Mucosa of descending colon (tissue), 3 donors: Measurements from ENCODE around the gene LRIG3. TPM values are rescaled to one million over a fixed set of nuclear protein-coding genes. Genes with fewer than 3 reads are reported as not detected.
A peak's percentile ranks its signal among the peaks of the same experiment; 100 is the strongest.

Source experiments
- ATAC-seq: fragments of 200-7000 bp; cut with Tn5 transposase; one replicate; pipeline ENCODE4 v1.9.1; 2020; ENCODE audit warnings: mild to moderate bottlenecking, moderate library complexity
- DNase-seq, 3 donors: peaks; one replicate each; pipeline ENCODE4 v3.0.0-alpha.2; 2020
- H3K36me3 ChIP-seq: fragments of 200-600 bp; one replicate; pipeline ENCODE4 v1.8.0; 2021; ENCODE audit warnings: low read depth, mild to moderate bottlenecking
- H3K4me1 ChIP-seq: fragments of 200-600 bp; one replicate; pipeline ENCODE4 v1.8.0; 2021; ENCODE audit warnings: low read depth, mild to moderate bottlenecking
- H3K4me3 ChIP-seq: fragments of 200-600 bp; one replicate; pipeline ENCODE4 v1.8.0; 2021; ENCODE audit warnings: mild to moderate bottlenecking
- H3K9me3 ChIP-seq: fragments of 200-600 bp; one replicate; pipeline ENCODE4 v1.8.0; 2021; ENCODE audit warnings: mild to moderate bottlenecking
- intact Hi-C, 2 donors: fragments of 100-400 bp; cut with DNase I in 1 of 2; cut with micrococcal nuclease in 1 of 2; formaldehyde crosslinking; loops; one replicate each; pipeline versions ENCODE4 v1.11.0 to v1.11.1; 2022; cut with DNase I, micrococcal nuclease
- total RNA-seq, 3 donors: library from RNA; stranded (reverse); fragmentation: NEBNext Ultra II Directional in 2 of 3; extraction: Animal tissue kit (Norgen Biotek cat#: 25700) in 2 of 3; gene quantifications; one replicate each; pipeline versions ENCODE4 v1.2.1 to v1.2.4, GENCODE V29; 2021 to 2023
- TF ChIP-seq, protein P1 (sequence below): fragments of 200-600 bp; IDR thresholded peaks from one replicate; pipeline ENCODE4 v1.8.0; 2022; ENCODE audit warnings: antibody characterized with exemption, mild to moderate bottlenecking
- donor health status: DM: no; HTN: no; CAD: no; lungs with moderate emphysema.
- donor health status: DM: no; HTN: no; CAD: no.
- donor health status: DM: no; HTN: yes; CAD: no.

LRIG3 gene
- total RNA-seq, 3 donors from 2014 or later: 65.6 to 95.8 (median 90.0) TPM

DNA sequence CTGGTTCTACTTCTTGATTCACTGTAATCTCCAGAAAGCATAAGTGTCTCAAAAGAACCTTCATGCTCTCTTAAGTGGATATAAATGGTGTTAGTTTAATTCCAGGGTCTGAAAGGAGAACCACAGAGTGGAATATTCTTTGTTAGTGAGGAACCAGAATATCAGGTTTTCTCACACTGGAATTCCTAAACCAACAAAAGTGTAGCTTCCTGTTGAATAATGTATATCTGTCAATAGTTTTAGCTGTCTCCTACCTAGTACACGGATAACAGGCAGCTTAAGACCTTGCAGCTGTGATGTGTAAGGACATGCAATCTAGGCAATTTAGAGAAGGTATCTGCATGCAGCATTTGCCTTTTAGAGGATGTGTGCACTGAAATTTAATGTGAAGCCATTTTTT lies 24.0 kb downstream of the LRIG3 start:
- peaks cover 5% of the 10 kb centered on the region for H3K4me1 ChIP-seq
- no peak overlapping the region for H3K4me3 ChIP-seq
- ATAC-seq (no peak), DNase-seq (no peak)
- intact Hi-C loops: no loop called here
- no peaks in the 10 kb centered on the region for H3K36me3 ChIP-seq
- TF ChIP-seq, protein P1, sequence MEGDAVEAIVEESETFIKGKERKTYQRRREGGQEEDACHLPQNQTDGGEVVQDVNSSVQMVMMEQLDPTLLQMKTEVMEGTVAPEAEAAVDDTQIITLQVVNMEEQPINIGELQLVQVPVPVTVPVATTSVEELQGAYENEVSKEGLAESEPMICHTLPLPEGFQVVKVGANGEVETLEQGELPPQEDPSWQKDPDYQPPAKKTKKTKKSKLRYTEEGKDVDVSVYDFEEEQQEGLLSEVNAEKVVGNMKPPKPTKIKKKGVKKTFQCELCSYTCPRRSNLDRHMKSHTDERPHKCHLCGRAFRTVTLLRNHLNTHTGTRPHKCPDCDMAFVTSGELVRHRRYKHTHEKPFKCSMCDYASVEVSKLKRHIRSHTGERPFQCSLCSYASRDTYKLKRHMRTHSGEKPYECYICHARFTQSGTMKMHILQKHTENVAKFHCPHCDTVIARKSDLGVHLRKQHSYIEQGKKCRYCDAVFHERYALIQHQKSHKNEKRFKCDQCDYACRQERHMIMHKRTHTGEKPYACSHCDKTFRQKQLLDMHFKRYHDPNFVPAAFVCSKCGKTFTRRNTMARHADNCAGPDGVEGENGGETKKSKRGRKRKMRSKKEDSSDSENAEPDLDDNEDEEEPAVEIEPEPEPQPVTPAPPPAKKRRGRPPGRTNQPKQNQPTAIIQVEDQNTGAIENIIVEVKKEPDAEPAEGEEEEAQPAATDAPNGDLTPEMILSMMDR: no peak
- no peaks in the 10 kb centered on the region for H3K9me3 ChIP-seq

DNA sequence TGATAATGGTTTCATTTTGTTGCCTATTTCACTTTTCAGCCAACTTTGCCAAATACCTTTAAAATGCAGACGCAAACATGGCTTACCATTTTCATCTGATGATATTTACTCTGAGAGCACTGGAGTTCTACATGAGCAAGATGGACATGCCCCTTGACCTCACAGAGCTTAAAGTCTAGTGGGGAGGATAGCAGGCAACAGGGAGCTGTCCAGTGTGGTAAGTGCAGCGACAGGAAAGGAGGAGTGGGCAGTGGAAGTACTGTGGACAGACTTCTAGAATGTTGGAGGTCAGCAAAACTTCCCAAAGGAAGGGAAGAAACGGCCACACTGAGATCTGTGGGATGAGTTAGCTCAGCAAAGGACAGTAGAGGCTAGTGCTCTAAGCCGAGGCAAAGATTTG lies 25.3 kb downstream of the LRIG3 start:
- peak; percentile 19 for ATAC-seq
- Histone ChIP-seq H3K36me3 (no peaks in the 10 kb centered on the region), H3K4me3 (no peak overlapping the region), H3K9me3 (no peaks in the 10 kb centered on the region), H3K4me1 (peaks cover 5% of the 10 kb centered on the region)
- DNase-seq: no peak
- TF ChIP-seq, protein P1: no peak
- intact Hi-C loops: no loop called here

DNA sequence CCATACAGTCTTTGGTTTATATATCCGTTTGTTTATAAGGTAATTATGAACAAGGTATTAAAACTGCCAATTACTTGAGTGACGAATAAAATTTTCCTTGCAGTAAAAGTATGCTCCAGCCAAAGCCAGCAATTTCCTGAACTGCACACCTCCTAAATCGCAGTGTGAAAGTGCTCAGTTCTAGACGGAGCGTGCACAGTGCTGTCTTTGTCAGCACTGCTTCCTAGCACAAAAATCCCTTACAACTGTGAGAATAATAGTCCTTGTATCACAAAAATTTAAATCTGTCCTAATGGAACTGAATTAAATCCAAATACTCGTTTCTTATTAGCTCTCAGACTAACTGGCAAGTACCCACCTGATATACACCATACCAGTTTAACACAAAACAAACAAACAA lies 26.3 kb downstream of the LRIG3 start:
- intact Hi-C loops: no loop called here
- no peaks in the 10 kb centered on the region for H3K36me3 ChIP-seq
- TF ChIP-seq, protein P1: no peak
- DNase-seq (no peak), ATAC-seq (peak; percentile 44)
- no peaks in the 10 kb centered on the region for H3K9me3 ChIP-seq
- H3K4me3 ChIP-seq: no peak overlapping the region
- H3K4me1 ChIP-seq: peaks cover 5% of the 10 kb centered on the region

DNA sequence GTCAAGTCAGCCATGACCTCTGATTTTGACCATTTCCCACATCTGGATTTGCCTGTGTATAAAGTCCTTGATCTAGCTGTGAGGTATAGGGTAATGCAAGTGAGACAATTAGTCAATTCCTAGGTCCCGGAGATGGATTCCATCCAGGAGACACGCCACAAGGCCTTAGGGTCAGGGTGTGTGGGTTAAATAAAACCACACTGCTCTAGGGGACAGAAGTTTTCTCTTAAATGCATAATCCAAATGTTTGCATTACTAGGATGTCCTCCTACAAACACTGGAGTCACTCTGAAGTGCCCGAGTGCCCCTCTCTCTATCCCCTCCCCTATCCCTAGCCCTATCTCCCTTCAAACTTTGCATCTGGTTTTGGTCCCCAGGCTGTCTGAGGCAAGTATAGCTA lies 26.8 kb downstream of the LRIG3 start:
- H3K36me3 ChIP-seq: no peaks in the 10 kb centered on the region
- H3K9me3 ChIP-seq: no peaks in the 10 kb centered on the region
- H3K4me1 ChIP-seq: peaks cover 5% of the 10 kb centered on the region
- no peak overlapping the region for H3K4me3 ChIP-seq
- TF ChIP-seq, protein P1: no peak
- DNase-seq: no peak
- ATAC-seq: peak; percentile 31
- intact Hi-C loops: no loop called here

DNA sequence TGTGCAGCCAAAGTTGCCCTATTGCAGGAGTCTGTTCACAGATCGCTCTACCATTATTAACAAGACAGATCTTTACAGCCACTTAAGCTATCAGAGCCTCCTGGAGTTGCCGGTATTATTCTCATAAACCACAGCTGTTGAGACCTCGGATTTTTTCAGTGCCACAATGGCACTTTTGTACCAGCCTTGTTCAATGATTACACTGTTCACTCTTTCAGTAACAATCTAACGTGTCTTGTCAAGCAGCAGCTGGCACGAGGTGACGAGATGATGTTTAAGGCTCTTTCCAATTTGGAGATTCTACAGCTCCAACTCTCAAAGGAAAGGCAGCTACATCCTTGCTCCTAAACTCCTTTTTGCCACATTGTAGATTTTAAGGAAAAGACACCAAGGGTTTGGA lies 30.7 kb downstream of the LRIG3 start:
- ATAC-seq: no peak
- TF ChIP-seq, protein P1: no peak
- no peaks in the 10 kb centered on the region for H3K36me3 ChIP-seq
- H3K9me3 ChIP-seq: no peaks in the 10 kb centered on the region
- no peak overlapping the region for H3K4me3 ChIP-seq
- no peak for DNase-seq
- intact Hi-C loops: no loop called here
- peaks cover 5% of the 10 kb centered on the region for H3K4me1 ChIP-seq

DNA sequence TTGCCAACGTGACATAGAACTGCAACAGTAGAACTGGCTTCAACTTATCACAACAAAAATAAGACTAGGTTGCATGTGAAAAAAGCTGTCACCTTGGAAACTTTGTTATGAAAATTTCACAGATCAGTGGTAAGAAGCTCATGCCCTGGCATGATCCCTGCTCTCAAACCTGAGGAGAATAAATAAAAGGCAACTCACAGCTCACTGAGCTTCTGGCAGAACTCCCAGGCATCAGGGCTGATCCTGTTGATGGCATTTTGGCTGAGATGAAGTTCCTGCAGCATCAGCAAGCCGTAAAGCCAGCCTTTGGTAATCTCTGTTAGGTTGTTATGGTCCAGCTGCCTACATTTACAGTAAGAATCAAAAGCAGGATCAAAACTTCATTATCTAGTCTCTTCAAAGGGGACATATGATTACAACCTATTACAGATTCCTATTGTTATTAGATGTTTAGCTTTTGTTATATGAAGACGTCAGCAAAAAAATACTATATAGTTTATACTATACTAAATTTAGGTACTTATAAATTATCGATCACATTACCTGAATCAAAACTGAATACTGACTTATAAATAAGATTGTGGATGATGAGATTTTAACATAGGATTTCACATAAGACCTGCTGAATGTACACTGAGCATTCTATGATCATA lies 32.0 kb downstream of the LRIG3 start:
- H3K36me3 ChIP-seq: no peaks in the 10 kb centered on the region
- H3K4me1 ChIP-seq: peaks cover under 1% of the 10 kb centered on the region
- TF ChIP-seq, protein P1: no peak
- ATAC-seq (no peak), DNase-seq (no peak)
- no peak overlapping the region for H3K4me3 ChIP-seq
- H3K9me3 ChIP-seq: no peaks in the 10 kb centered on the region
- intact Hi-C loops: no loop called here
